ENCODE results near the gene SEMG1. TPM values are rescaled to one million over a fixed set of nuclear protein-coding genes. Genes with fewer than 3 reads are reported as not detected.

The SEMG1 gene, protein sequence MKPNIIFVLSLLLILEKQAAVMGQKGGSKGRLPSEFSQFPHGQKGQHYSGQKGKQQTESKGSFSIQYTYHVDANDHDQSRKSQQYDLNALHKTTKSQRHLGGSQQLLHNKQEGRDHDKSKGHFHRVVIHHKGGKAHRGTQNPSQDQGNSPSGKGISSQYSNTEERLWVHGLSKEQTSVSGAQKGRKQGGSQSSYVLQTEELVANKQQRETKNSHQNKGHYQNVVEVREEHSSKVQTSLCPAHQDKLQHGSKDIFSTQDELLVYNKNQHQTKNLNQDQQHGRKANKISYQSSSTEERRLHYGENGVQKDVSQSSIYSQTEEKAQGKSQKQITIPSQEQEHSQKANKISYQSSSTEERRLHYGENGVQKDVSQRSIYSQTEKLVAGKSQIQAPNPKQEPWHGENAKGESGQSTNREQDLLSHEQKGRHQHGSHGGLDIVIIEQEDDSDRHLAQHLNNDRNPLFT
- total RNA-seq (not detected in 2 replicates), polyA plus RNA-seq (not detected in 2 replicates), polyA minus RNA-seq (not detected in 2 replicates)
- not detected for total RNA-seq (2013)

DNA sequence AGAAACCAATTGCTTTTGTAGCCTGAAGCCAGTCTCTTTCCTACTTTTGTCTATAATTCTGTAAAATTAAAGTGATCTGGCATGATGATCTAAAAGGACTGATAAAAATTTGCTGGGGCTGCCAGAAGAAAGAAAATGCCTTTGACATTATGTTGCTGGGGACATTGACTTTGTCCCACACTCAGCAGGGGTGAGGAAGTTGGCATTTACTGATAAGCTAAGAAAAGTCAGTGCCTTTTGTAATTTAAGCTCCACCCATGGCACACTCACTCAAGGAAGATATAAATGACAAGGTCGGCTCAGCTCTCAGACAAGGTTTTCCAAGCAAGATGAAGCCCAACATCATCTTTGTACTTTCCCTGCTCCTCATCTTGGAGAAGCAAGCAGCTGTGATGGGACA lies at the start of gene SEMG1:
Gene SEMG1, plus strand, starts transcription at position 309 of the 400 bp plus-strand sequence. Its CDS starts 21 bp downstream, at position 330.
- DNase-seq (no peak), ATAC-seq (ENCODE audit: low read depth) (no peak)
- peaks cover 0 to 20% (median 14%) of the 10 kb centered on the region in 4 experiments for H3K27me3 ChIP-seq (replicated peaks in 1 of 4; ENCODE audit: control extremely low read depth in 1 of 4, control insufficient read depth in 3 of 4, insufficient read depth in 4 of 4, low read length in 3 of 4)
- no peak within 1 kb of the TSS for H3K27ac ChIP-seq (ENCODE audit: low read length in 2 of 2)
- Mint-ChIP-seq H3K9me3 (ENCODE audit: insufficient read depth) (peaks cover 4% of the 10 kb centered on the region), H3K4me1 (no peaks in the 10 kb centered on the region), H3K4me3 (no peak within 1 kb of the TSS), H3K27ac (no peak within 1 kb of the TSS), H3K27me3 (peaks cover 53% of the 10 kb centered on the region)
- H2AFZ ChIP-seq (ENCODE audit: insufficient read depth, low read depth, low read length, poor library complexity, severe bottlenecking) = no peak within 1 kb of the TSS
- H3K4me3 ChIP-seq (ENCODE audit: control extremely low read depth in 1 of 5, extremely low read depth in 1 of 5, insufficient read depth in 1 of 5, low read depth in 2 of 5, low read length in 4 of 5) = no peak within 1 kb of the TSS
- H3K79me2 ChIP-seq (ENCODE audit: control insufficient read depth, insufficient read depth, low read length) = no peaks in the 10 kb centered on the region
- ChIA-PET CTCF (no interaction called here), POLR2A (no interaction called here)
- intact Hi-C loops (cut with micrococcal nuclease) = no loop called here
- no peaks in the 10 kb centered on the region for H3K36me3 ChIP-seq (replicated peaks in 1 of 2; ENCODE audit: control extremely low read depth in 1 of 2, control insufficient read depth in 1 of 2, extremely low read depth in 1 of 2, insufficient read depth in 2 of 2, low read length in 1 of 2)
- no peak within 1 kb of the TSS for H3K9ac ChIP-seq (ENCODE audit: low read length)
- TF ChIP-seq EZH2 (IDR thresholded peaks at IDR 0.05; ENCODE audit: borderline replicate concordance, insufficient read depth, low read depth, low read length, poor library complexity, severe bottlenecking) (no peak), CTCF (IDR thresholded peaks at IDR 0.05) (no peak)
- WGBS (ENCODE audit: insufficient coverage) = 0% methylated on average over 1 of the region's 1 CpG
- no peaks in the 10 kb centered on the region for H3K4me1 ChIP-seq (ENCODE audit: control insufficient read depth in 2 of 2, insufficient read depth in 2 of 2, low read length in 2 of 2)
- peaks cover 0 to 3% (median 3%) of the 10 kb centered on the region in 3 donors for H3K9me3 ChIP-seq (ENCODE audit: control extremely low read depth in 1 of 3, control insufficient read depth in 2 of 3, insufficient read depth in 1 of 3, low read length in 2 of 3)
- no peaks in the 10 kb centered on the region for H4K20me1 ChIP-seq (ENCODE audit: control insufficient read depth, insufficient read depth, low read length, poor library complexity, severe bottlenecking)
- no peak within 1 kb of the TSS for H3K4me2 ChIP-seq (replicated peaks; ENCODE audit: low read depth, low read length, poor library complexity, severe bottlenecking)

DNA sequence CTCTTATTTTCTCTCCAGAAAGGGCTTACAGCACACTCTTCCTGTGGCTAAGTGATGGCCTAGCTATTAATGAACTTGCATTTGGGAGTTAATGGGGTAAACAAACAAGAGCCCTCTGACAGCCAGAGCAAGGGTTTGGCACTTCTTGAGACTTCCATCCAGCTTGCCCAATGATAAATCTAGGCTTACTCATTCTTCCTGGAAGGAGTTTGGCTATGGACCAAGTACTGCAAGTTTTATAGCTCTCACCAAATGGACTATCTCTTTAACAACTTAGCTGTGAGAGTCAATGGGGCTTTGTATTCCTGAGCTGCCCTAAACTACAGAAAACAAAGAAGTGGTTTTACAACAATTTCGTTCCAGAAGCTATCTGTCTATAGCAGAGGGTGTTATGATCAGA lies 48.9 kb upstream of the SEMG1 start:
- no CpG with 5 or more reads among the region's 1 CpG for WGBS (ENCODE audit: insufficient coverage)
- Histone ChIP-seq H3K9ac (ENCODE audit: low read length) (no peak overlapping the region), H3K27ac (ENCODE audit: low read length in 2 of 2) (no peak overlapping the region), H3K79me2 (ENCODE audit: control insufficient read depth, insufficient read depth, low read length) (no peaks in the 10 kb centered on the region), H4K20me1 (ENCODE audit: control insufficient read depth, insufficient read depth, low read length, poor library complexity, severe bottlenecking) (no peaks in the 10 kb centered on the region), H3K4me1 (ENCODE audit: control insufficient read depth in 2 of 2, insufficient read depth in 2 of 2, low read length in 2 of 2) (peaks cover 0 to 11% of the 10 kb centered on the region in 2 donors), H3K4me2 (replicated peaks; ENCODE audit: low read depth, low read length, poor library complexity, severe bottlenecking) (no peak overlapping the region), H3K27me3 (replicated peaks in 1 of 4; ENCODE audit: control extremely low read depth in 1 of 4, control insufficient read depth in 3 of 4, insufficient read depth in 4 of 4, low read length in 3 of 4) (peaks cover 0 to 10% (median 3%) of the 10 kb centered on the region in 4 experiments), H3K4me3 (ENCODE audit: control extremely low read depth in 1 of 5, extremely low read depth in 1 of 5, insufficient read depth in 1 of 5, low read depth in 2 of 5, low read length in 4 of 5) (no peak overlapping the region), H3K9me3 (ENCODE audit: control extremely low read depth in 1 of 3, control insufficient read depth in 2 of 3, insufficient read depth in 1 of 3, low read length in 2 of 3) (peaks cover 8 to 19% (median 16%) of the 10 kb centered on the region in 3 donors), H2AFZ (ENCODE audit: insufficient read depth, low read depth, low read length, poor library complexity, severe bottlenecking) (no peak overlapping the region), H3K36me3 (replicated peaks in 1 of 2; ENCODE audit: control extremely low read depth in 1 of 2, control insufficient read depth in 1 of 2, extremely low read depth in 1 of 2, insufficient read depth in 2 of 2, low read length in 1 of 2) (no peaks in the 10 kb centered on the region)
- ChIA-PET POLR2A (no interaction called here), CTCF (no interaction called here)
- DNase-seq = no peak
- Mint-ChIP-seq H3K27ac (no peak overlapping the region), H3K4me3 (no peak overlapping the region), H3K4me1 (peaks cover 15% of the 10 kb centered on the region), H3K27me3 (peaks cover 22% of the 10 kb centered on the region), H3K9me3 (ENCODE audit: insufficient read depth) (peaks cover 17% of the 10 kb centered on the region)
- intact Hi-C loops (cut with micrococcal nuclease) = no loop called here
- ATAC-seq (ENCODE audit: low read depth) = no peak
- TF ChIP-seq EZH2 (IDR thresholded peaks at IDR 0.05; ENCODE audit: borderline replicate concordance, insufficient read depth, low read depth, low read length, poor library complexity, severe bottlenecking) = no peak
- TF ChIP-seq CTCF (IDR thresholded peaks at IDR 0.05) = no peak
